ENCODE measurements around the gene TSPAN18.

The TSPAN18 gene

GRCh38 chr11:44819346-44819745 lies 92.6 kb downstream of the TSPAN18 start:
- DNase-seq (ENCODE audit: low spot score) (no peak), FAIRE-seq (no peak)

DNA sequence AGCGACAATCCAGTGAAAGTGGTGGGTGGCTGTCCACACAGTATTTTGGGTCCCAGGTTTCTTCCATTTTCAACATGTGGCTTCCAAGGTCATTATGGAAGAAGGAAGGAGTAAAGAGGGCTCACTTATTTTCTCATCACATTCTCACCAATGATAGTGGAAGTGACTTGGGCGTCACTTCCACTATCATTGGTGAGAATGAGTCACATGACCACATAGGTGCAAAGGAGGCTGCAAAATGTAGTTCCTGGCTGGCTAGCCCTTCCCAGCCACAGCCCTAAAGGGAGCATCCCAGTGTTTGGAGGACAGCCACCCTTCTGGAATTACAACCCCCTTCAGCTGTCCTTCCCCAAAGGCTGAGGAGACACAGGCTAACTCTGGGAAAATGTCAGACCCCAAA lies 95.6 kb downstream of the TSPAN18 start:
- DNase-seq (ENCODE audit: low spot score) (no peak), FAIRE-seq (no peak)

- DNase-seq (ENCODE audit: low spot score) (no peak), FAIRE-seq (no peak)
Measured at GRCh38 chr11:44823006-44823405, 96.2 kb downstream of the TSPAN18 start.

DNA sequence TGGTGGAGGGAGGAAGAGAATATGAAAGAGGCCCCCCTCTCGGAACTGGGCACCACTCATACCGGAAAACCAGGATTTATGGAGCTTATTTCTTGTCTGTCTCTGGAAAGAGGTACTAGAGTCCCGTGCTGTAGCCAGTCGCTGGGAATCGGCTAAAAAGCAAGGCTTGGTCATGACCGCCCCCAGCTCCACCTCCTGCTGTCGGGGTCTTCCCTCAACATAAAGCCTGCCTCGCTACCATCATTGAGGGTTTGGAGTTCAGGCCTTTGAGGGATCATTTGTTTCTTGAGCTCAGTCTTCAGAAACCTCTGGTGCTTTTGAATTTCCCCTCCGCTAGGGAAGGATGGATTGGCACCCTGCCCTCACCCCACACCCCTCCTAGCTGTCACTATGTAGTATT lies 97.1 kb downstream of the TSPAN18 start:
- FAIRE-seq, result no peak

DNA sequence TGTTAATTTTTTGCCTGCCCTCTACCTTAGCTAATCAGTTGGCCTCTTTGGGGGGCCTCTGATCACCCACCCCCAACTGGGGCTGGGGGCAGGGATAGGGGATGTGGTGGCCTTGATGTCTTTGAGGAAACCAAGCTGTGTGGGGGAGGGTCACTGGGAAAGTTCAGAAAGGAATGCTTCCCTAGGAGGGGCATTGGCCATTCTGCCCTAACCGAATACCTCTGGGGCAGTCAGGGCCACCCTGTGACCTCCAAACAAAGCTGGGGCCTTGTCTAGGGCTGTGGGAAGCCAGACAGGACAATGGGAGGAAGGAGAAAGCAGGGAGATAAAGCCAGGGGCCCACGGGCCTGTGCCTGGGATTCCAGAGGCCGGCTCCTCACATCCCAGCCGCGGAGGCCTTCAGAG lies 97.5 kb downstream of the TSPAN18 start:
- no peak for FAIRE-seq
- no peak for DNase-seq (ENCODE audit: low spot score)

More for the DNA sequence above, 97.1 kb downstream of the TSPAN18 start:
- no peak for DNase-seq (ENCODE audit: low spot score)

DNA sequence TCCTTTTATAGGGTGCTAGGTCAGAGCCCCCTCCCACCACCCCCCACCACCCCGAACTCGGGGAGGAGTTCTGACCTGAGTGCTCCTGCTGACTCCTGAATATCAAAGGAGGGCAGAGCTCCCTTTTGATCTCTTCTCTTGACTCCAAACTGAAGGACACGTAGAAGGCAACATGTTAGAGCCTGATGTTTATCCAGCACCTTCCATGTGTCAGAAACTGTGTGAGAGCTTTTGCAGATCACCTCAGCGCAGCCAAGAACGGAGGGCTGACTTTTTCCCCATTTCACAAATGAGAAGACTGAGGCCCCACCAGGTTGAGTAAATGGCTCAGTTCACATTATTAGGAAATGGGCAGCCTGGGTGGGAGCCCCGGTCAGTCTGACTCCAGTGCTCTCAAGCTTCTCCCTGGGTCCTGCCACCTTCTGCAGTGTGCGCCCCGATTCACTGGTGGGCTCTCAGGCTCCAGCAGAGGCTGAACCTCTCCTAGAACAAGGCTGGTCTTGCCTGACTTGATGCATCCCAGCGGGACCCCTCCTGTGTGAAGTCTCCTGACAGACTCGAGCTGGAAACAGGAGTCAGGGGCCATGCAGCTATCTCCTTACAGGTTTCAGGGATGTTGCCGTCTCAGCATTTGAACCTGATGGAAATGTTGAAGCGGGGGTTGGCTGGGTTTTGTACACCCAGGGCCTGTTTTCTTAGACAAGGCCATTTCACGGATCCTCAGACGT lies 98.5 kb downstream of the TSPAN18 start:
- FAIRE-seq (no peak), DNase-seq (ENCODE audit: low spot score) (no peak)

DNA sequence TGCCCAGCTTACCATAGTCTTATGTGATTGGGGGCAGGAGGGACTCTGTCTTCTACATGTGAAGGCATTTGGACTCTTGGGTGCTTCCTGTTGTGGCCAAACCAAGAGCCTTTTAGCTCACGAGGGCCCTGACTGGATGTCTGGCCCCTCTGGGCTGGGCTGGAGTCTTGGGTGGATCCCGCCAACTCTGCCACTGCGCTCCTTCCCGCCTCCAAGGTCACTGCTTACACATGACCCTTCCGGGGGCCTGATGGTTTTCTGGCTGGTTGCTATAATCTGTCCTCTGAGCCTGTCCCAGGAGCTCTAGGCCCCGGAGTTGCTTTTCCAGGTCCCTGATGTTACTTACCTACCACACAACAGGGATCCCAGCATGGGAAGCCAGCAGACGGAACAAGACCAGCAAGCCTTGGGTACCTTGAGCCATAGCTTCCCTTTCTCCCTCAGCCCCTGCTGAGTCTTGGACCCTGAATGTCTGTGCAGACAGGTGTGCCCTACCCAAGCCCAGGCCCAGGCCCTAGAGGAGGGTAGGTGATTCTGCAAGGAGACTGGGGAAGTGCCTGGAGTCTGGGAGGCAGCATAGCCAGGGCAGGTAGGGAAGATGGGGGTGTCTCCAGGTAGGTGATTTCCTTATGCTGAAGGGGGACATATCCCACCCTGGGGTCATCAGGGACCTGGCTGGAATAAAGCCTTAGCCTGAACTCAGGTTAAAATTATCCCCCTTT lies 100.3 kb downstream of the TSPAN18 start:
- FAIRE-seq (no peak), DNase-seq (ENCODE audit: low spot score) (no peak)

DNA sequence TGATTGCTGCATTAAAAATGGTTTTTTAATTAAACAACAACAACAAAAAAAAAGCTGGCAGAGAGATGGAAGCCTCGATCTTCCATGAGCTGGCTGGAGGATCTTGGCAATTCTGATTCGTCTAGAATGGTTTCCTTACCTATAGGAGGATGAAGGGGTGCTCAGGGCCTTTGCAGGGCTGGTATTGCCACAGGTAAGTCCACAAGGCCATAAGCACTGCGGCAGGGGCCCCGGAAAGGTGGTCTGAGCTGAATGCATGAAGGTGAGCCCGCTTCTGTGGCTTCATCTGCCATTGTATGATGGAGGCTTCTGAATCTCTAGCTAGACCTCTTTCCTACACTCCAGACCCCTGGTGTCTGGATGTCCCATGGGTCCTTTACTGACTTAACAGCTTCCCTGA lies 101.5 kb downstream of the TSPAN18 start:
- DNase-seq (ENCODE audit: low spot score) (no peak), FAIRE-seq (no peak)

DNA sequence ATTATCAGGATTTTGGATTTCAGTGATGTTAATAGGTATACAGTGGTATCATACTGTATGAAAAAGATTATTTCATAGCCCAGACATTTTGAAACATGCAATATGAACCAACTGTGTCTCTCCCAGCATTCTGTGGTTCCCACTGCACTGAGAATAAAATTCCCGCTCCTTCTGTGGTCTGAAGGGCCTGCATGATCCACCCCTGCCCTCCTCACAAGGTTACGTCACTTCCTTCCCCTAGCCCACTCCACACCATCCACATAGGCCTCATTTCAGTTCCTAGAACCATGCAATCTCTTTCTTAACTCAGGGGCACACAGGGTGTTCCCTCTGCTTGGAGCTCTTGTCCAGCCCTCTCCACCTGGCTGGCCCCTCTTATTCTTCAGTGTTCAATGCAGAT lies 103.1 kb downstream of the TSPAN18 start:
- DNase-seq (ENCODE audit: low spot score) (no peak), FAIRE-seq (no peak)

- DNase-seq (ENCODE audit: low spot score) (no peak), FAIRE-seq (no peak)
Measured at GRCh38 chr11:44831605-44832394, 105.0 kb downstream of the TSPAN18 start.

- FAIRE-seq, result no peak
Measured at GRCh38 chr11:44832452-44832851, 105.7 kb downstream of the TSPAN18 start.

DNA sequence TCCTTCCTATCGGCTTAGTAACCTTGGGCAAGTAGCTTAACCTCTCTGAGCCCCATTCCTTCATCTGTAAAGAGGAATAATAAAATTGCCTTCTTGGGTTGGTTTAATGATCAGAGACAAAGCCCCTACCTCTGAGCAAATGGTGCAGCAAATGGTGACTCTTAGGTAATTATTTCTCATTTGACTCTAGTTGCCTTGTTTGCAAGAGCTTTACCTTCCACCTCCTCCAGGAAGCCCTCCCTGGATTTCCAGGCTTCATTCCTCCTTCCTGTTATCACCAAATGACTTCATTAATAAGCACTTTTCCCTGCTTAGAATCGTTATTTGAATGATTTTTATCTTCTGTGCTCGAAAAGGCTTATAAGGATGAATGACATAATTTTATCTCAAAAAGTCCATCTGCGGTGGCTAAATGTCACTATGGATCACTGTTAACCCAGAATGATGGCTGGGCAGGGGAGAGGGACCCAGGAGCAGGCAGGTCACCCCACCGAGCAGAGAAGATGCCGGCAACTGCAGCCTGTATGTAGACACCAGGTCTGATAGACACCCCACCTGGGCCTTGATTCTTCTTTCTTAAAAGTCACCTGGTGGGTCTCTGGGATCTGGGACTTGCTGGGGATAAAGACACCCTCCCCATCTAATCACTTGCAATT lies 106.6 kb downstream of the TSPAN18 start:
- DNase-seq (ENCODE audit: low spot score) (no peak), FAIRE-seq (no peak)

More at GRCh38 chr11:44832452-44832851, 105.7 kb downstream of the TSPAN18 start:
- no peak for DNase-seq (ENCODE audit: low spot score)

DNA sequence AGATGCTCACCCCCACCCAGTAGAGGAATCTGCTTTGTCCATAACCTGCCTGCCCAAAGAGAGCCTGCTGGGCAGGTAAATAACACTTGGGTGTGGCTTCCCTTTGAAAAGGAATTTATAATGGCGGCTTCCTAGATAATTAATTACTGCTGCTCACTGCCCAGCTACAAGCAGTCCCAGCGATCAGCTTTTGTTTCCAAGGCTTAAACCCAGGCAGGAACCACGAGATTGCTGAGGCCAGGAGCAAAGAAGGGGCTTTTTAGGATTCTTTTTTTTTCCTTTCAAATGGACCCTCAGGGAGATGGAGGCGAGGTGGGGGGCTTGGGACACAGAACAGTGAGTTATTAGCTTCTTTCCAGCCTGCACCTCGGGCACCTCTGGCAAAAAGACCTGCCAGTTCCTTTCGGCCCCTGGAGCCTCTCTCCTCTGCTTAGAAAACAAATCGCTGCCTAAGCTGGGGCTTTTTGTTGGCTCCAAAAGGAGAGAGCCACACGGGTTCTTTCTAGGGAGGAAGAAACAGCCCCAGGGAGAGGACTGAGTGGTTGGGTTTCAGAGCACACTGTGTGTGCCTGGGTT lies 107.2 kb downstream of the TSPAN18 start:
- no peak for FAIRE-seq
- no peak for DNase-seq (ENCODE audit: low spot score)

DNA sequence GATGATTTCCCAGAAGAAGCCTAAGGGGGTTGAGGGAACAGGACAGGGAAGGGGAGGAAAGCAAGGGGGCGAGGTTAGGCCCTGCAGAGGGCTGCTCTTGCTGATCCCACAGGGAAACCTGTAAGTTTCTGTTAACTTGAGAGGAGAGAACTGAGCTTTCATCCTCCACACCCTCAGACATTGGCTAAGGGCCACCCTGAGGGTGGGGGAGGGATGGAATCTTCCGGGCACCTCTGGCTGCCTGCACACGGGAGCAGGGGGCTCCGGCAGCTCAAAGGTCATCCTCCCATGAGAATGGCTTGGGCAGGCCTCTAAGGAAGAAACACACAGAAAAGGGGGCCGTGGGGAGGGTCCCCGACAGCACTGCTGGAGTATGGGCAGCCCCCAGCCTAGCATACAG lies 108.1 kb downstream of the TSPAN18 start:
- FAIRE-seq (no peak), DNase-seq (ENCODE audit: low spot score) (no peak)

DNA sequence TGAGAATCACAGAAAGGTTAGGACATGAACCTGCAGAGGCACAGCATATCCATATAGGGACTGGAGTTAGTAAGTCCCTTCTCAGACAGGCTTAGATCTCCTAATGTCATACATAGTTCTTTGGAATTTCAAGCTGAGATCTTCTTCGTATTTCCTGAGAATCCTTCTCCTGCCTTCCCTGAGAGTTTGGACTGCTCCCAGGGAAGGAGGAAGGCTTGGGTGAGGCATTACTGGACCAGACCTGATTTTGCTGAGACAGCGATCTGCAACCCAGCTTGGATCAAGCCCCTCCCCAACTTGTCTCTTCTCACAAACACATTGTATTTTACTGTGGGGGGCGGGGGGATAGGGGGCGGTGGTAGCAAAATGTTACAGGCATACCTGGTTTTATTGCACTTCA lies 108.5 kb downstream of the TSPAN18 start:
- FAIRE-seq, result no peak
- DNase-seq (ENCODE audit: low spot score), result no peak

DNA sequence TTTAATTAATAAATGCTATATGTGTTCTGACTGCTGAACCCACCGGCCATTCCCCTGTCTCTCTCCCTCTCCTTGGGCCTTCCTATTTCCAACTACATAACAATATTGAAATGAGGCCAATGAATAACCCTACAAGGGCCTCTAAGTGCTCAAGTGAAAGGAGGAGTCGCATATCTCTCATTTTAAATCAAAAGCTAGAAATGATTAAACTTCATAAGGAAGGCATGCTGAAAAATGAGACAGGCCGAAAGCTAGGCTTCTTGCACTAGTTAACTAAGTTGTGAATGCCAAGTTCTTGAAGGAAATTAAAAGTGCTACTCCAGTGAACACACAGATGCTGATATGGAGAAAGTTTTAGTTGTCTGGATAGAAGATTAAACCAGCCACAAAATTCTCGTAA lies 109.2 kb downstream of the TSPAN18 start:
- FAIRE-seq (no peak), DNase-seq (ENCODE audit: low spot score) (no peak)

DNA sequence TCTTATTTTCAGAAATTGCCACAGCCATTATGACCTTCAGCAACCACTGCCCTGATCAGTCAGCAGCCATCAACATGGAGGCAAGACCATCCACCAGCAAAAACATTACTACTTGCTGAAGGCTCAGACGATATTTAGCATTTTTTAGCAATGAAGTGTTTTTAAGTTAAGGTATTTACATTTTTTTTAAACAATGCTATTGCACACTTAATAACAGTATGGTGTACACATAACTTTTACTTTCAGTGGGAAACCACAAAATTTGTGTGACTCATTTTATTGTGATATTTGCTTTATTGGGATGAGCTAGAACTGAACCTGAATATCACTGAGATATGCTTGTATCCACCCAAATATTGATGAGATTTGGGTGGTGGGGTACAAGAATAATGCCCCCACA lies 110.9 kb downstream of the TSPAN18 start:
- no peak for DNase-seq (ENCODE audit: low spot score)
- FAIRE-seq, result no peak

DNA sequence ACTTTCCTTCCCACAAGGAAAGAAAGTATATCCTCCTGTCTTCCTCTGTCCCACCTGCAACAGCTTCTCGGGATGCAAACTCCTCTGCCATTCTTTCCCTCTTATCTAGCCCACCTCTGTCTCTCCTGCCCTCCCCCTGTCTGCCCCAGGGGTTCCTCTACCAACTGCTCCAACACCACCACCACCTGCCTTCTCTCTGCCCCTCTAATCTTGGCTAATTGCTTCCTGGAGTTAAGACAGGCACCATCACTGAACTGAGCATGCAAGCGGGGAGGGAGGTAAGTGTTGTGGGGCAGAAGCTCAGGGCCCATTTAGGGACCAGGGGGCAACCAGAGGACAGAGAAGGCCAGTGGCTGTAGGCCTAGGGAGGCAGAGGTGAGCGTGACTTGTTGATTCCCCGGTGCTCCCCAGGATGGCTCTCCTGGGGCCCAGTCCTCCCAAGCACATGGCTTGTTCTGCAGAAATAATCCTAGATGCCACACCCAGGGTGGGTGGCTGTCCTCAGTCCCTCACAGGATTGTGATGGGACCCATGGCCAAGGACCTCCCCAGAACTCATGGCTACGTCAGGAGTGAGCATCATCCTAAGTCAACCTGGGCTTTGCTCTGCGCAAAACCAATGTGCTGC lies 112.8 kb downstream of the TSPAN18 start:
- no peak for FAIRE-seq

DNA sequence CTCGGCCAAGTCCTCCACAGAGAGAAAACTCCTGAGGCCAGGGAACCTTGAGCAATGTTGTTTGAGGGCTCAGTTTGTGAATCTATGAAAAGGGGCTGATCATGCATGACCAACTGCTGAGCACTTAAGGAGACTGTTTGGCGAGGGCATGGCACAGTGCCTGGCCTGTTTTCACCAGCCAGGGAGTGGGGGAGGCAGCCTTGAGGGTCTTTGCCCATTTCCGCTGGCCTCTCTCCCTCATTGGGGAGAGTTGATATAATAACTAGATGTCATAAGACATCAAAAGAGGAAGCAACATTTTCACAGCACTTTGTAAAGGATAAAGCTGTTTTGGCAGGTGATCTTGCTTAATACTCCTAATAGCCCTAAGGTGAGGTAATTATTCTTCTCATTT lies 113.3 kb downstream of the TSPAN18 start:
- no peak for FAIRE-seq
- no peak for DNase-seq (ENCODE audit: low spot score)

More for the DNA sequence above, 112.8 kb downstream of the TSPAN18 start:
- no peak for DNase-seq (ENCODE audit: low spot score)

- no peak for DNase-seq (ENCODE audit: low spot score)
- FAIRE-seq, result no peak
Measured at GRCh38 chr11:44840521-44841251, 113.9 kb downstream of the TSPAN18 start.

All from urothelium cell line (cell line).